ENCODE data around the gene U2AF1L4.
"Not testable (repeated sequence)": the region's sequence is repeated elsewhere in the genome, so short reads cannot be mapped to it uniquely, and the experiment has no call there.

U2AF1L4 gene

GRCh38 chr19:35780058-35780457 lies 34.8 kb upstream of the U2AF1L4 start:
- DNase-seq, result no peak

DNA sequence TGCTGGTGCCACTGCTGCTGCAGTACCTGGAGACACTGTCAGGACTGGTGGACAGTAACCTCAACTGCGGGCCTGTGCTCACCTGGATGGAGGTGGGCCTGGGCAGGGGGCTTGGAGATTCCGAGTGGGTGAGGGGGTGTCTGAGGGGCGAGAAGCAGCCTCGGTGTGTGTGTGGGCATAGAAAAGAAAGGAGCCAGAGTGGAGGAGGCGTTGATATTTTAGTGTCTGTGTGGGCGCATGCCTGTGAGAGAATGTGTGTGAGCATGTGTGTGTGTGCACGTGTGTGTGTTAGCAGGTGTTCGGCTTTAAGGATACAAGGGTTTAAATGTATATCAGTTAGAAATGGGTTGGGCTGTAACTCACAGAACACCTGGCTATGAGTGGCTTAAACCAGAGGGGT lies 33.8 kb upstream of the U2AF1L4 start:
- DNase-seq, result no peak

- DNase-seq, result no peak
Measured at GRCh38 chr19:35777961-35778360, 32.7 kb upstream of the U2AF1L4 start.

GRCh38 chr19:35777086-35777841 lies 32.0 kb upstream of the U2AF1L4 start:
- DNase-seq, result no peak

- no peak for DNase-seq
Measured at GRCh38 chr19:35776102-35776788, 31.0 kb upstream of the U2AF1L4 start.

- peak; percentile 99 for DNase-seq
Measured at GRCh38 chr19:35775298-35776101, 30.3 kb upstream of the U2AF1L4 start, which contains the start of gene ARHGAP33. Gene ARHGAP33, plus strand, starts transcription at chr19:35775564. Its CDS starts 95 bp downstream, at chr19:35775659.

- DNase-seq, result no peak
Measured at GRCh38 chr19:35775046-35775297, 29.8 kb upstream of the U2AF1L4 start.

GRCh38 chr19:35774274-35775045 lies 29.2 kb upstream of the U2AF1L4 start:
- DNase-seq, result no peak

DNA sequence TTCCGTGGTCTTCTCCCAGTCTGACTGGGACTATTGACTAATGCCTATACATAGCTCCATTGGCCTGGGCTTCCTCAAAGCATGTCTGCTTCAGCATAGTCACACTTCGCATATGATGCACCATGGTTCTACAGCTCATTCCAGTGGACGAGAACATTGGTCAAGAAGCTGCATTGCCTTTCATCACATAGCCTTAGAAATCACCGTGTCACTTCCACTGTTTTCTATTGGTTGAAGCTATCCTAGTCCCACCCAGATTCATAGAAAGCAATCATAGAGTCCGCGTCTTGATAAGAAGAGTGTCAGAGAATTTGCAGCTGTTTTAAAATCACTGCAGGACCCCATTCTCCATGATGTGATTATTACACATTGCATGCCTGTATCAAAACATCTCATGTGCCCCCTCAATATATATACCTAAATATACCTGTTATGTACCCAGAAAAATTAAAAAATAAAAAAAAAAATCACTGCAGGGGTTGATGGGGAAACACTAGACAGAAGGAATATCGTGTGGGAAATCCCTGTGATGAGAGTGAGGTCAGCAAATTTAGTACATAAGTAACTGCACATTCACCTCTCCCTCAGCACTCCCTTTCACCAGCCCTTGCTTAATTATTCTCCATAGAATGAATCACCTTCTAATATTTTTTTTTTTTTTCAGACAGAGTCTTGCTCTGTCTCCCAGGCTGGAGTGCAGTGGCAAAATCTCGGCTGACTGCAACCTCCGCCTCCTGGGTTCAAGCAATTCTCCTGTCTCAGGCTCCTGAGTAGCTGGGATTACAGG lies 28.0 kb upstream of the U2AF1L4 start:
- no peak for DNase-seq

- not testable (repeated sequence) for DNase-seq
Measured at GRCh38 chr19:35772362-35772761, 27.1 kb upstream of the U2AF1L4 start.

DNA sequence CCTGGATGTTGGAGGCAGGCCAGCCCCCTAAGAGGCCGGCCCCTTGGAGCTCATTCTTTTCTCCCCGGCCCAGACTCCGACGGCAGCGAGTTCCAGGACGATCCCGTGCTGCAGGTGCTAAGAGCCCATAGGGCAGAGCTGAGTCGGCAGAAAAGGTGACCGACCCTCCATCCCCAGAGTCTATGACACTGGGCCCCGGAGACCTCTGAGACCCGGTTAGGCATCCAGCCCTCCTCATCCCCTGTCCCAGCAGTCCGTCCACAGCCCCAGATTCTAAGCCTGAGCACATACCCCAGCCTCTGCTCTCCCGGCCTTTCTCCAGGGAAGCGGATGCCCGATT lies 22.8 kb upstream of the U2AF1L4 start:
- no peak for DNase-seq

DNA sequence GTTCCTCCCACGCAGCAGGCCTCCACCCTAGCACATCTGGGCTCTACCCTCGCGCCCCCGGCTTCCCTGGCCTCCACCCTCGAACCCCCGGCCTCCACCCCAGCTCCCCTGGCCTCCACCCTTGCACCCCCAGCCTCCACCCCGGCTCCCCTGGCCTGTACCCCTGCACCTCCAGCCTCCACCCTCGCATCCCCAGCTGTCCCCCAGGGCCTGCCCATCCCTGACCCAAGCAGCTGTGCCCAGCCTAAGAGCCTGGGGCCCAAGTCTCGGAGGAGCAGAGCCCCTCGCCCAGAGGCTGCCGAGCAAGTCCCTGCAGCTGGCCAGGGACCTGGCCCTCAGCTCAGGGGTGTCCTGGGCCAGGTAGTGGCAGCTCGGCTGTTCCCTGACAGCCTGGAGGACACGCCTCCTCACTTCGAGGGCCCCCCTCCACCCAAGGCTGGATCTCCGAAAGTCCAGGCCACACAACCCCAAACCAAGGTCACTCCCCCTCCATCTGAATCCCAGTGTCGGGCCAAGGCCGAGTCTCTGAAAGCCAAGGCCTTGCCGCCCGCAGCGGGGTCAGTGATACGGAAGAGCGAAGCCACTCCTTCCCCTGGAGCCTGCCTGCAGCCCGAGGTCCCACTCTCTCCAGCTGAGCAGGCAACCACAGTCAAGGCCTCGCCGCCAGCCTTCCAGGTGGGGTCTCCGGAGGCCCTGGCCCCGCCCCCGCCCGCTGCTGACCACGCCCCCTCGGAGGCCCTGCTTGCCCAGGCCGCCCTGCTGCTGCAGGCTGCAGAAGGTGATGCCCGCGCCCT lies 22.3 kb upstream of the U2AF1L4 start:
- no peak for DNase-seq

GRCh38 chr19:35766571-35767104 lies 21.4 kb upstream of the U2AF1L4 start:
- no peak for DNase-seq

DNA sequence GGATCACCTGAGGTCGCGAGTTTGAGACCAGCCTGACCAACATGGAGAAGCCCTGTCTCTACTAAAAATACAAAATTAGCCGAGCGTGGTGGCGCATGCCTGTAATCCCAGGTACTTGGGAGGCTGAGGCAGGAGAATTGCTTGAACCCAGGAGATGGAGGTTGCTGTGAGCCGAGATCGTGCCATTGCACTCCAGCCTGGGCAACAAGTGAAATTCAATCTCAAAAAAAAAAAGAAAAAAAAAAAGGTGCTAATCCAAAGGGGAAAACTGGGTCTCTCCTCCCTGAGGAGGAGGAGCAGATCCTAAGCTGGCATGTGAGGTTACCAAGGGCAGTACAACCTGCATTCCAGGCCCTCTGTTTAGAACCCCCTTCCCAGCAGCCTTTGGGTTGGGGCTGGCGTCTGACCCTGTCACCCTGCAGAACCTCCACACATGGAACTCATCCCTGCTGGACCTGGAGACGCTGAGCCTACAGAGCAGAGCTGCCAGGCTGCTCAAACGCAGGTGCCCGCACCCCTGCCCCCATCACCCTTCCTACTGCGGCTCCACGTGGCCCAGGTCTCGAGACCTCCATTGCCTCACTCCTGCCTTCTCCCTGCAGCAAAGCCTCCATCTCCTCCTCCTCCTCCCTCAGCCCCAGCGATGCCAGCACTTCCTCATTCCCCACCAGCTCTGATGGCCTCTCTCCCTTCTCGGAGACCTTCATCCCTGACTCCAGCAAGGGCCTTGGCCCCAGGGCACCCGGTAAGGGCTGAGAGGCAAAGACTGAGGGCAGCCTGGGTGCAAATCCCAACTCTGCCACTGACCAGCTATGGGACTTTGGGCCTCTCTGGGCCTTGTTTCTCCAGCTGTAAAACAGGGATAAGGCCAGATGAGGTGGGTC lies 19.5 kb upstream of the U2AF1L4 start:
- no peak for DNase-seq

DNA sequence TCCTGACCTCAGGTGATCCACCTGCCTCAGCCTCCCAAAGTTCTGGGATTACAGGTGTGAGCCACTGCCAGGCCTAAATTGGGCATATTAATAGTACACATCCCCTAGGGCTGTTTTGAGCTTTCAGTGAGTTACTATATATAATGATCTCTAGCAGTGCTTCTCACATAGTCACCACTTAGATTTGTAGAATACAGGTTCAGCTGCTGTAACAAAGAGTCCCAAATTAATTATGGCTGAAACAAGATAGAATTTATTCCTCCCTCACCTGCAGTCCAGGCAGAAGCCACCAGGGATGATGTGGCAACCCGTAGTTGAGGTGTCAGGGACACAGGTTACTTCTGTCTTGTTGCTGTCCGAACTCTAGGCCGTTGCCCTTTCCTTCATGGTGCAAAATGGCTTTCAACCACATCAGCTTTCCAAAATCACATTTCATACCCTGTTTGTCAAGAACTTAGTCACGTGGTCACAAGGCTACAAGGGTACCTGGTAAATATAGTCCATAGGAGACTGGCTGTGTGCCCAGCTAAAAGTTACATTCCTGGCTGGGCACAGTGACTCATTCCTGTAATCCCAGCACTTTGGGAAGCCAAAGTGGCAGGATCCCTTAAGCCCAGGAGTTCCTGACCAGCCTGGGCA lies 15.6 kb upstream of the U2AF1L4 start:
- DNase-seq, result no peak

DNA sequence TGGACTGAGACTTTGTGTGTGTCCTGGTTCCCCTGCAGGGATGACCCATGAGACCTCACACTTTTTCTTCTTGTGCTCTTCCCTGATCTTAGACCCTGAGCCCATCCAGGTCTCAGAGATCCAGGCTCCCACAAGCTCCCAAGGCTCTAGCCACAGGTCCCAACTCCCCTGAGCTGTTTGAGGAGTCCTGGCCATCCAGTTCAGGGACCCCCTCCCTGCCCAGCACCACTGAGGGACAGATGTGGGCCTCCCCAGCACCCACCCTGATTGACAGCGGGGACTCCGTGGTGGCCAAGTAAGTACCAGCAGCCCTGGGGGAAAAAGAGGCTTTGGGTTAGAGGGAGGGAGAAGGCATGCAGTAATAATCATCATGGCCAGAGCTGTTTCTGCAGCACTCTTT lies 14.5 kb upstream of the U2AF1L4 start:
- no peak for DNase-seq

GRCh38 chr19:35757749-35758608 lies 12.8 kb upstream of the U2AF1L4 start, which contains the start of gene PROSER3:
Gene PROSER3, plus strand, starts transcription at chr19:35758176. Its CDS starts 40 bp downstream, at chr19:35758216.
- peak; percentile 98 for DNase-seq

GRCh38 chr19:35757231-35757748 lies 12.1 kb upstream of the U2AF1L4 start:
- no peak for DNase-seq

All from NCI-H1436 (cell line).